Endothelial cell of umbilical vein (primary cell): Measurements from ENCODE around the gene FBXW11. TPM values are rescaled to one million over a fixed set of nuclear protein-coding genes. Genes with fewer than 3 reads are reported as not detected.

Experiments used
- BruUV-seq: library from RNA; stranded (reverse); fragments of 400-500 nt; replicated peaks from 2 replicates; lab custom pipeline; 2021; lab: Mats Ljungman, UMichigan
- CTCF ChIA-PET: fragments of 300-600, 350-600 bp; sonication (Branson Sonifier 250); formaldehyde crosslinking; loops from one replicate; lab custom pipeline; 2021; ENCODE audit warnings: antibody characterized with exemption, inconsistent platforms; lab: Charles Lee
- POLR2A ChIA-PET: fragments of 300-600, 350-600 bp; sonication (Branson Sonifier 250); formaldehyde crosslinking; loops from one replicate; lab custom pipeline; 2021; ENCODE audit warnings: antibody characterized with exemption, inconsistent platforms; lab: Charles Lee
- DNase-seq: peaks from one replicate; pipeline ENCODE4 v3.0.0-alpha.2; 2011; ENCODE audit warnings: low read depth, low spot score
- FAIRE-seq: peaks from 2 replicates; lab custom pipeline; 2011; peaks lifted over from hg19 to GRCh38; lab: Jason Lieb, UNC
- H2AFZ ChIP-seq: 2 replicates; pipeline ENCODE4 v1.6.0; 2012; ENCODE audit warnings: low read depth, low read length, control low read depth, inconsistent platforms
- H3K27ac ChIP-seq: 2 replicates; pipeline ENCODE4 v1.5.1; 2011; ENCODE audit warnings: low read depth, mild to moderate bottlenecking, control low read depth, low read length, moderate library complexity; ENCODE audit not compliant: insufficient read depth
- H3K27me3 ChIP-seq, 2 experiments: 2 replicates each; pipeline versions ENCODE4 v1.6.0 to v1.6.1; 2011; ENCODE audit warnings: low read length in 2 of 2, mixed read lengths in 1 of 2; ENCODE audit not compliant: control insufficient read depth in 2 of 2, insufficient read depth in 2 of 2
- H3K36me3 ChIP-seq, 2 experiments: 2 replicates in 1 of 2; 3 replicates in 1 of 2; pipeline ENCODE4 v1.5.1; 2011; ENCODE audit warnings: low read length in 2 of 2, mild to moderate bottlenecking in 1 of 2, moderate library complexity in 1 of 2; ENCODE audit not compliant: control insufficient read depth in 2 of 2, insufficient read depth in 2 of 2; ENCODE audit errors: extremely low read depth in 1 of 2
- H3K4me1 ChIP-seq: 3 replicates; pipeline ENCODE4 v1.5.1; 2011; ENCODE audit warnings: mild to moderate bottlenecking, low read length; ENCODE audit not compliant: control insufficient read depth, insufficient read depth; ENCODE audit errors: extremely low read depth
- H3K4me2 ChIP-seq: 2 replicates; pipeline ENCODE4 v1.6.1; 2011; ENCODE audit warnings: low read length, control low read depth, mixed read lengths; ENCODE audit not compliant: insufficient read depth
- H3K4me3 ChIP-seq, 3 experiments: fragments of 200-600 bp in 1 of 3; sonication (generic), shearing (Covaris generic) in 1 of 3; replicated peaks in 1 of 3; 2 replicates each; pipeline ENCODE4 v1.5.1; 2011 to 2016; ENCODE audit warnings: control low read depth in 3 of 3, low read length in 3 of 3, mild to moderate bottlenecking in 2 of 3, inconsistent platforms in 1 of 3, low read depth in 1 of 3, moderate library complexity in 1 of 3; ENCODE audit not compliant: insufficient read depth in 1 of 3
- H3K79me2 ChIP-seq: 2 replicates; pipeline ENCODE4 v1.6.0; 2012; ENCODE audit warnings: low read length, inconsistent platforms; ENCODE audit not compliant: control insufficient read depth, insufficient read depth
- H3K9ac ChIP-seq: replicated peaks from 2 replicates; pipeline ENCODE3; 2011; ENCODE audit warnings: low read length, control low read depth; ENCODE audit not compliant: insufficient read depth; ENCODE audit errors: extremely low read depth
- H3K9me1 ChIP-seq: replicated peaks from 3 replicates; pipeline ENCODE4 v1.6.0; 2011; ENCODE audit warnings: mild to moderate bottlenecking, low read length; ENCODE audit not compliant: control insufficient read depth, insufficient read depth; ENCODE audit errors: extremely low read depth
- H3K9me3 ChIP-seq: replicated peaks from 2 replicates; pipeline ENCODE4 v1.5.1; 2012; ENCODE audit warnings: low read length, inconsistent platforms; ENCODE audit not compliant: control insufficient read depth, insufficient read depth
- H4K20me1 ChIP-seq: replicated peaks from 2 replicates; pipeline ENCODE3; 2011; ENCODE audit warnings: mild to moderate bottlenecking, low read length; ENCODE audit not compliant: control insufficient read depth, insufficient read depth; ENCODE audit errors: extremely low read depth
- CTCF ChIP-seq, 2 donors: IDR thresholded peaks; 1 replicate in 1 of 2; 2 replicates in 1 of 2; pipeline ENCODE4 v1.5.1; 2011; ENCODE audit warnings: low read length in 2 of 2, mild to moderate bottlenecking in 2 of 2, moderate library complexity in 2 of 2, control low read depth in 1 of 2, inconsistent platforms in 1 of 2, low read depth in 1 of 2; ENCODE audit not compliant: insufficient read depth in 1 of 2; ENCODE audit errors: extremely low read depth in 1 of 2
- EZH2 ChIP-seq: IDR thresholded peaks from 2 replicates; pipeline ENCODE4 v1.6.1; 2012; ENCODE audit warnings: borderline replicate concordance, low read depth, mild to moderate bottlenecking, moderate library complexity, low read length, inconsistent platforms; ENCODE audit not compliant: severe bottlenecking
- FOS ChIP-seq: IDR thresholded peaks from 2 replicates; pipeline ENCODE4 v1.6.1; 2011; ENCODE audit warnings: mild to moderate bottlenecking, low read length, moderate library complexity, borderline replicate concordance; ENCODE audit not compliant: insufficient read depth
- GATA2 ChIP-seq: IDR thresholded peaks from 2 replicates; pipeline ENCODE4 v1.7.0; 2011; ENCODE audit warnings: low read depth, mild to moderate bottlenecking, moderate library complexity, mixed read lengths, low read length; ENCODE audit not compliant: insufficient read length, insufficient read depth
- JUN ChIP-seq: IDR thresholded peaks from 2 replicates; pipeline ENCODE4 v1.6.1; 2011; ENCODE audit warnings: borderline replicate concordance, low read depth; ENCODE audit not compliant: insufficient read length, insufficient read depth
- MAX ChIP-seq: IDR thresholded peaks from 2 replicates; pipeline ENCODE4 v1.6.1; 2011; ENCODE audit not compliant: insufficient read depth, insufficient read length
- MYC ChIP-seq: IDR thresholded peaks from one replicate; pipeline ENCODE4 v1.6.1; 2011; ENCODE audit warnings: mild to moderate bottlenecking, low read depth, low read length
- POLR2A ChIP-seq: IDR thresholded peaks from 2 replicates; pipeline ENCODE4 v1.6.1; 2012; ENCODE audit warnings: low read depth, mild to moderate bottlenecking, control low read depth, low read length
- POLR2AphosphoS5 ChIP-seq: IDR thresholded peaks from 2 replicates; pipeline ENCODE4 v1.6.1; 2012; ENCODE audit warnings: low read depth, mild to moderate bottlenecking, control low read depth, low read length, moderate library complexity; ENCODE audit not compliant: insufficient read depth
- dilution Hi-C: fragments of 300-500 bp; cut with MboI; formaldehyde crosslinking; loops from one replicate; pipeline ENCODE4 v1.15.0; 2019; ENCODE audit warnings: low sequenced_read_pairs; ENCODE audit not compliant: extremely low pct_ligation_motif_present
- intact Hi-C: fragments of 100-400 bp; cut with micrococcal nuclease; formaldehyde crosslinking; loops from one replicate; pipeline ENCODE4 v1.10.0; 2022
- polyA plus RNA-seq, 4 experiments: library from polyadenylated mRNA; depleted of rRNA in 3 of 4; stranded (reverse) in 3 of 4; unstranded in 1 of 4; fragments of >200 nt; gene quantifications; 2 replicates each; pipeline versions ENCODE4 v1.2.1 to v1.2.3, GENCODE V29; 2011 to 2012; ENCODE audit warnings: missing spikeins in 1 of 4
- total RNA-seq: library from RNA; stranded (reverse); gene quantifications from 2 replicates; pipeline ENCODE4 v1.2.3, GENCODE V29; 2021

FBXW11 gene
- total and polyA plus RNA-seq, 2 donors (not counting 3 experiments of a cell fraction or from before 2014, with no cell fraction given) = 30.7 to 44.7 TPM

- TF ChIP-seq POLR2AphosphoS5 (no peak), JUN (no peak), GATA2 (no peak), MYC (no peak), FOS (no peak), EZH2 (no peak), CTCF (IDR thresholded peaks at IDR 0.05; ENCODE audit: extremely low read depth in 1 of 2, insufficient read depth in 1 of 2, low read depth in 1 of 2, low read length in 2 of 2) (no peak), MAX (no peak), POLR2A (no peak)
- Histone ChIP-seq H3K9me1 (no peaks in the 10 kb centered on the region), H2AFZ (no peak overlapping the region), H3K4me1 (peaks cover 10% of the 10 kb centered on the region), H3K27ac (no peak overlapping the region), H3K9me3 (no peaks in the 10 kb centered on the region), H3K27me3 (no peaks in the 10 kb centered on the region), H3K4me2 (peak overlapping the region; percentile 8), H3K36me3 (peaks cover 0 to 2% of the 10 kb centered on the region in 2 experiments), H3K79me2 (peaks cover 58% of the 10 kb centered on the region), H4K20me1 (peaks cover 9% of the 10 kb centered on the region), H3K4me3 (no peak overlapping the region), H3K9ac (no peak overlapping the region)
- ChIA-PET POLR2A (no interaction called here), CTCF (interaction anchor here (0.6 to 0.9 kb wide), 2 partner anchors 70 to 114 kb away, joined by 3 to 4 read pairs; no protein-coding TSS in a partner anchor)
- intact Hi-C loops = no loop called here
- DNase-seq = no peak
- dilution Hi-C loops = no loop called here
- FAIRE-seq = no peak
- no TSS peak for BruUV-seq
These were observed 17.2 kb downstream of the FBXW11 start for GRCh38 chr5:171989276-171989675.
